ENCODE results near the gene FAR2. TPM values are rescaled to one million over a fixed set of nuclear protein-coding genes. Genes with fewer than 3 reads are reported as not detected.

FAR2 gene
- total RNA-seq, 1 experiment from 2014 or later: 16.2 TPM

DNA sequence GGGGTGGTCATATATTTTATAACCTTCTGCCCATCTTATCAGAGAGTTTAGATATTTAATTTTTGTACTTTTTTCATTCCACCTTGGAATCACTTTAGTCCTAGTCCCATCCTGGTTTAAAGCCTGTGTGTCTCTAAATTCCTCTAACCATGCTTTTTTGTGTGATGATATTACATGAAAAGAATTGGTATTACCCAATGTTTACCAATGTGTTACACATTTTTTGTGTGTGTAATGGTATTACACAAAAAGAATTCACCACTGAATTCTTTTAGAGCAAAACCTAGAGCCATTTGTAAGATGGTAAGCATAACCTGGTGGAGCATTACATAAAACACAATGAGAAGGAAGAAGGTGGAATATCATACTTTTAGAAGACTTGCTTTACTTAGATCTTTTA, 77.5 kb downstream of the FAR2 start:
- DNase-seq: no peak
- H3K4me3 ChIP-seq (ENCODE audit: insufficient read depth, low read depth, low read length): no peak overlapping the region
- H3K27me3 ChIP-seq (ENCODE audit: control insufficient read depth, insufficient read depth, low read length): no peaks in the 10 kb centered on the region
- H3K36me3 ChIP-seq (replicated peaks; ENCODE audit: control insufficient read depth, insufficient read depth, low read length): no peaks in the 10 kb centered on the region

DNA sequence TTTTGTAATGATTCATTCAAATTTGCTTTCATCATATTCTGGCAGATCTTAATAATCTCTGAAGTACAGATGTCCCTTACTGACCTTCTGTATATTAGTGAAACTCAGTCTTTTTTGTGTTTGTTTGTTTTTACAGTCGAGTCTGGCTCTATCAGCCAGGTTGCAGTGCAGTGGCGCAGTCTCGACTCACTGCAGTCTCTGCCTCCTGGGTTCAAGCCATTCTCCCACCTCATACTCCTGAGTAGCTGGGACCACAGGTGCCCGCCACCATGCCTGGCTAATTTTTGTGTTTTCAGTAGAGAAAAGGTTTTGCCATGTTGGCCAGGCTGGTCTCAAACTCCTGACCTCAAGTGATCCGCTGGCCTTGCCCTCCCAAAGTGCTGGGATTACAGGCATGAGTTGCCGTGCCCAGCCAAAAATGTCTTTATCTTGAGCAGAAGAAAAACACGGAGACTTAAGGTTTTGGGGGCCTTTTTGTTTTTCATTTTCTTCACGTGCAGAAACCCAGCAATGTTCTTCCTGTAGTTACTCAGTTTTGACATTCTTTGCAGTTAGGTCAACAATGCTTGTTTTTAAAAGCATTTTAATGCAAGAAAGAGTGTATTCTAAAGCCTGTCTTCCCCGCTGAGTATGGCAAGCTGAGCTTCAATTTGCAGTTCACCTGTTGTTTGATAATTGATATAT, 79.5 kb downstream of the FAR2 start:
- H3K27me3 ChIP-seq (ENCODE audit: control insufficient read depth, insufficient read depth, low read length): no peaks in the 10 kb centered on the region
- no peaks in the 10 kb centered on the region for H3K36me3 ChIP-seq (replicated peaks; ENCODE audit: control insufficient read depth, insufficient read depth, low read length)
- no peak for DNase-seq
- no peak overlapping the region for H3K4me3 ChIP-seq (ENCODE audit: insufficient read depth, low read depth, low read length)

- Histone ChIP-seq H3K36me3 (replicated peaks; ENCODE audit: control insufficient read depth, insufficient read depth, low read length) (no peaks in the 10 kb centered on the region), H3K4me3 (ENCODE audit: insufficient read depth, low read depth, low read length) (no peak overlapping the region), H3K27me3 (ENCODE audit: control insufficient read depth, insufficient read depth, low read length) (no peaks in the 10 kb centered on the region)
- DNase-seq: no peak
Observed at GRCh38 chr12:29229158-29229505, 80.1 kb downstream of the FAR2 start.

DNA sequence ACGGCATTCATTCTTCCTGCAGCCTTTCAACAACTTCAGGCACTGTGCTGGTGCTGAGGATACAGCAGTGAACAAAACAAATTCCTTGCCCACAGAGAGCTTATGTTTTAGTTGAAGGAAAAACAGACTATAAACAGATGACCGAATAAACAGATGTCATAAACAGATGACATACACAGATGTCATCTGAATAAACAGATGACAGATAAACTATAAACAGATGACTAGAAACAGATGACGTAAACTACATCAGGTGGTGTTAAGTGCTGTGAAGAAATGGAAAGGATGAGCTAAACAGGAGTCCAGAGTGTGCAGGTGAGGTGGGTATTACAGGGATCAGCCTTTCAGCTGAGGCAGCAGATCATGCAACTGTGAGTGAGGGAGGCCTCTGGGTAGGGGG, 80.9 kb downstream of the FAR2 start:
- Histone ChIP-seq H3K4me3 (ENCODE audit: insufficient read depth, low read depth, low read length) (no peak overlapping the region), H3K27me3 (ENCODE audit: control insufficient read depth, insufficient read depth, low read length) (no peaks in the 10 kb centered on the region), H3K36me3 (replicated peaks; ENCODE audit: control insufficient read depth, insufficient read depth, low read length) (no peaks in the 10 kb centered on the region)
- DNase-seq: no peak

DNA sequence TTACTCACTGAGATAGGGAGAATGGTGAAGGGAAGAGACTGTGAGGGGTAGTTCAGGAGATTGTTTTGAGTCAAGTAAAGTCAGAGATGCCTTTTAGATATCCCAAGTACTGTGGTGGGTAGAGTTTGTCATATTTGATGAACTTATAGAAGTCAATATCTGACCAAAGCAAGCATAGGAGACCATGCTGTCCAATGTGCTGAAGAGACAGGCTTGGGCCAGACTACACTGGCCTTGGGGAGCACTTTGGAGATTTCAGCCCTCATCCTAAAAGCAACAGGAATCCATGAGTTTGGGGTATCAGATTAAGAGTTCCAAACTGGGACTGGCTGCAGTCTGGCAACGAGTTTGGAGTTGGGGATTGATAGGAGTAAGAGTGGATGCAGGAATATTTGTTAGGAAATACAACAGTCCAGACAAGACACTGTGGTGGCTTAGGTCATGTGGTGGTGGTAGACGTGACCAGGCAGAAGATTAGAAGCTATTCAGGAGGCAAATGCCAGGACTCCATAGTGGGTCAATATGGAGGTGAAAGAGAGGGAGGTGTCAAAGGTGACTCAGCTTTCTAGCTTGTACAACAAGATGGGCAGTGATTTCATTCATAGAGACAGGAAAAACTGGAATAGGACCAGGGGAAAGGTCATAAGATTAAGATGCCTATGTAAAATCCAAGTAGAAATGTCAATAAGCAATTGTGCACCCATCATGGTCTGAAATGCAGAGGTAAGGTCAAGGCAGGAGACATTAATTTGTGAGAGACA, 81.9 kb downstream of the FAR2 start:
- Histone ChIP-seq H3K27me3 (ENCODE audit: control insufficient read depth, insufficient read depth, low read length) (no peaks in the 10 kb centered on the region), H3K36me3 (replicated peaks; ENCODE audit: control insufficient read depth, insufficient read depth, low read length) (no peaks in the 10 kb centered on the region), H3K4me3 (ENCODE audit: insufficient read depth, low read depth, low read length) (no peak overlapping the region)
- no peak for DNase-seq

- no peaks in the 10 kb centered on the region for H3K27me3 ChIP-seq (ENCODE audit: control insufficient read depth, insufficient read depth, low read length)
- no peak overlapping the region for H3K4me3 ChIP-seq (ENCODE audit: insufficient read depth, low read depth, low read length)
- H3K36me3 ChIP-seq (replicated peaks; ENCODE audit: control insufficient read depth, insufficient read depth, low read length): no peaks in the 10 kb centered on the region
- DNase-seq: no peak
Observed at GRCh38 chr12:29232086-29232485, 83.0 kb downstream of the FAR2 start.

DNA sequence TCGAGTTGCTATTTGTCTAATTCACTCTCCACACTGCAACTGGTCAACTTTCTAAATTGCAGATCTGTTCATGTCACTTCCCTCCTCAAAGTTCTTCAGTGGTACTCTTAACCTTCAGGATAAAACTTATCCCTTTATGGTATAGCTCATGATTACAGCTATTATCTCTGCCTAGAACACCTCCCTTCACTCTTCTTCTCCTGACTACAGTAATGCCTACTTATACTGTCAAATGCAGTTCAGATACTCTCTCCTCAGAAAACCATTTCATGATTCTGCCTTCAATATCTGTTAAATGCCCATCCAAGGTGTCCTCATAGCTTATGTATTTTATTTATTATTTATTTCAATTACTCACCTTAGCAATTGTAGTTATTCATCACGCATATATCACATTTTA, 85.5 kb downstream of the FAR2 start:
- Histone ChIP-seq H3K4me3 (ENCODE audit: insufficient read depth, low read depth, low read length) (no peak overlapping the region), H3K36me3 (replicated peaks; ENCODE audit: control insufficient read depth, insufficient read depth, low read length) (no peaks in the 10 kb centered on the region), H3K27me3 (ENCODE audit: control insufficient read depth, insufficient read depth, low read length) (no peaks in the 10 kb centered on the region)
- DNase-seq: no peak

- Histone ChIP-seq H3K36me3 (replicated peaks; ENCODE audit: control insufficient read depth, insufficient read depth, low read length) (no peaks in the 10 kb centered on the region), H3K27me3 (ENCODE audit: control insufficient read depth, insufficient read depth, low read length) (no peaks in the 10 kb centered on the region), H3K4me3 (ENCODE audit: insufficient read depth, low read depth, low read length) (no peak overlapping the region)
- no peak for DNase-seq
Observed at GRCh38 chr12:29234965-29235626, 86.0 kb downstream of the FAR2 start.

DNA sequence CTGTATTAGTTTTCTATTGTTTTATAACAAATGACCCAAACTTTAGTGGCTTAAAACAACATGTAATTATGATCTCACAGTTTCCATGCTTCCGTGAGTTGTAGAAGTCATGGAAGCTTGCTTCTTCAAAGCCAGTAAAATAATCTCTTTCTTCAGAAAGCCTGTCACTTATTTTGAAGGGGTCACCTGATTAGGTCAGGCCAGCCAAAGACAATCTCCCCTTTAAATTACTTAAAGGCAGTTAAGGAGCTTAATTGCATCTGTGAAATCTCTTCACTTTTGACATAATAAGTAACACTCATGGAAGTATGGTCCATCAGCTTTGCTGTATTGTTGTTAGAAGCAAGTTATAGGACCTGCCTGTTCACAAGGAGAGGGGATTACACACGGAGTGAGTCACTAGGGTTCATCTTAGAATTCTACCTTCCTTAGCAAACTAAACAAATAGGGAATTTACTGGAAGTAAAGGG, 89.8 kb downstream of the FAR2 start:
- no peaks in the 10 kb centered on the region for H3K27me3 ChIP-seq (ENCODE audit: control insufficient read depth, insufficient read depth, low read length)
- no peaks in the 10 kb centered on the region for H3K36me3 ChIP-seq (replicated peaks; ENCODE audit: control insufficient read depth, insufficient read depth, low read length)
- no peak for DNase-seq
- H3K4me3 ChIP-seq (ENCODE audit: insufficient read depth, low read depth, low read length): no peak overlapping the region

DNA sequence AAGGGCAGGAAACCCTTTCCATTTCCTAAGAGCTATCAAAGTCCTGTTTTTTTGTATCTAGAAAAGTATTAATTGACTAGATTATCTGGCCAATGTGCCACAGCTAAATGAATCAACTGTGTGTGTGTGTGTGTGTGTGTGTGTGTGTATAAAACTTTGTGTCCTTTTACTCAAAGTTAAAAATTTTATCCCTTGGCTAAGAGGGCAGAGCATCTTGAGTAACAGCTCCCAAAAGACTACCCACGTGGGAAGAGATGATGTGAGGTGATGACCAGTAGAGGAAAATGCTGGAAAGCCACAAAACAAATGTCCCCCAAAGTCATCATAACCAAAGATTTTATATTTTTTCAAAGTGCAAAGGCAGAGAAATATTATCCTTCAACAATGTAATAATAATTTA, 90.3 kb downstream of the FAR2 start:
- no peak for DNase-seq

GRCh38 chr12:29240441-29240840, 91.4 kb downstream of the FAR2 start:
- Histone ChIP-seq H3K27me3 (ENCODE audit: control insufficient read depth, insufficient read depth, low read length) (no peaks in the 10 kb centered on the region), H3K4me3 (ENCODE audit: insufficient read depth, low read depth, low read length) (no peak overlapping the region), H3K36me3 (replicated peaks; ENCODE audit: control insufficient read depth, insufficient read depth, low read length) (no peaks in the 10 kb centered on the region)
- no peak for DNase-seq

More for the DNA sequence above, 90.3 kb downstream of the FAR2 start:
- Histone ChIP-seq H3K4me3 (ENCODE audit: insufficient read depth, low read depth, low read length) (no peak overlapping the region), H3K27me3 (ENCODE audit: control insufficient read depth, insufficient read depth, low read length) (no peaks in the 10 kb centered on the region), H3K36me3 (replicated peaks; ENCODE audit: control insufficient read depth, insufficient read depth, low read length) (no peaks in the 10 kb centered on the region)

- no peaks in the 10 kb centered on the region for H3K27me3 ChIP-seq (ENCODE audit: control insufficient read depth, insufficient read depth, low read length)
- no peaks in the 10 kb centered on the region for H3K36me3 ChIP-seq (replicated peaks; ENCODE audit: control insufficient read depth, insufficient read depth, low read length)
- no peak overlapping the region for H3K4me3 ChIP-seq (ENCODE audit: insufficient read depth, low read depth, low read length)
- no peak for DNase-seq
Observed at GRCh38 chr12:29241821-29242591, 92.9 kb downstream of the FAR2 start.

DNA sequence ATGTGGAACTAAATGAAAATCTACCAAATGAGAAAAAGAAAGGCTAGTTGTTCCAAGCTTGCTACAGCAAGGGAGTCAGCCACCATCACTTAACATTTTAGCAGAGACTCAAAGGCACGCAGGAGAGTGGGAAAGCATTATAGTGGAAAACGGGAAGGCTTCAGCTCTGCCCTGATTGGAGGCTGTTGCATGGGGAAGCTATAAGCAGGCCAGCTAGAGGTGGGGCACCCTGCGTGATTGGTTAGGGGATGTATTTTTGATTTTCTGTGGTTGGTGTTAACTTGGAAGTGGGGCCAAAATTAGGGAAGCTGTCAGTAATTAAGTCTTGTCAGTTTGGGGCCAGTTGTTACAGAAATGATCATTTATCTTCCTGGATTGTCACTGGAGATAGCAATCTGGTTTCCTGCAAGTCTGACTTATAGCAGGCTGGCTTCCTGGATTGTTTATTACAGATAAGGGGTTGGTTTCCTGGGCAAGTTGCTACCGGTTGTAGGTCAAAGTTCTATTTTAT, 93.9 kb downstream of the FAR2 start:
- H3K36me3 ChIP-seq (replicated peaks; ENCODE audit: control insufficient read depth, insufficient read depth, low read length): no peaks in the 10 kb centered on the region
- DNase-seq: no peak

DNA sequence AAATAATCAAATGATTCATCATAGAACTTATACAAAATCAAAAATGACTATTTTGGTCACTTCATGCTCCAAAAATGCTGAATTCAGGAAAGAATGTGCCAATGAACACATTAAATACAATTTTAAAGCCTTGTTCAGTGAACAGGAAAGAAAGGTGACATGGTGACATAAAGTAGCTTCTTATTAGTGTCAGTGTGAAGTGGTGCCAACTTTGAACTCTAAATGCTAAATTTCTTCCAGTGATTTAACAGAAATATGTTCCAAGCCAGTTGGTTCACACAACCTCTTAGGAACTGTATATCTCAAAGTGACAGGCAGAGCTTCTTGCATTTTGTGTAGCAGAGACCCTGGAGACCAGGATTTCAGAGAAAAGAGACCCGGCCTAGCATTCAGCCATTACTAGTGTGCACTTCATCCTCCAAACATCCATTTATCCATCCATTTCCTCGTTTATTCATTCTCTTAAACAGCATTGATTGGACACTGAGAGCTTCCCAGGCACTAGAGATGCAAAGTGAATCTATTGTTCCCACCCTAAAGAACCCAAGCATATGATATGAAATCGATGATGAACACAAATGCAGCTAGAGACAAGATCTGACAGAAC, 95.2 kb downstream of the FAR2 start:
- Histone ChIP-seq H3K4me3 (ENCODE audit: insufficient read depth, low read depth, low read length) (no peak overlapping the region), H3K36me3 (replicated peaks; ENCODE audit: control insufficient read depth, insufficient read depth, low read length) (no peaks in the 10 kb centered on the region), H3K27me3 (ENCODE audit: control insufficient read depth, insufficient read depth, low read length) (no peaks in the 10 kb centered on the region)
- DNase-seq: no peak

More for the DNA sequence above, 93.9 kb downstream of the FAR2 start:
- H3K27me3 ChIP-seq (ENCODE audit: control insufficient read depth, insufficient read depth, low read length): no peaks in the 10 kb centered on the region
- H3K4me3 ChIP-seq (ENCODE audit: insufficient read depth, low read depth, low read length): no peak overlapping the region
